NB4 (cell line): ENCODE data around the gene TCOF1.

Source experiments
- MYC ChIP-seq: IDR thresholded peaks from 2 replicates; pipeline ENCODE4 v1.6.1; 2011; ENCODE audit warnings: low read depth, low read length
- POLR2A ChIP-seq: IDR thresholded peaks from 2 replicates; pipeline ENCODE4 v1.6.1; 2011; ENCODE audit warnings: mild to moderate bottlenecking; ENCODE audit not compliant: insufficient read length; ENCODE audit errors: extremely low read depth
- TF ChIP-seq, protein P1 (sequence below): IDR thresholded peaks from one replicate; pipeline ENCODE4 v1.5.1; 2012; ENCODE audit warnings: low read depth, low read length
- TF ChIP-seq, protein P2 (sequence below): IDR thresholded peaks from 2 replicates; pipeline ENCODE4 v1.6.1; 2011; ENCODE audit warnings: low read depth, low read length

DNA sequence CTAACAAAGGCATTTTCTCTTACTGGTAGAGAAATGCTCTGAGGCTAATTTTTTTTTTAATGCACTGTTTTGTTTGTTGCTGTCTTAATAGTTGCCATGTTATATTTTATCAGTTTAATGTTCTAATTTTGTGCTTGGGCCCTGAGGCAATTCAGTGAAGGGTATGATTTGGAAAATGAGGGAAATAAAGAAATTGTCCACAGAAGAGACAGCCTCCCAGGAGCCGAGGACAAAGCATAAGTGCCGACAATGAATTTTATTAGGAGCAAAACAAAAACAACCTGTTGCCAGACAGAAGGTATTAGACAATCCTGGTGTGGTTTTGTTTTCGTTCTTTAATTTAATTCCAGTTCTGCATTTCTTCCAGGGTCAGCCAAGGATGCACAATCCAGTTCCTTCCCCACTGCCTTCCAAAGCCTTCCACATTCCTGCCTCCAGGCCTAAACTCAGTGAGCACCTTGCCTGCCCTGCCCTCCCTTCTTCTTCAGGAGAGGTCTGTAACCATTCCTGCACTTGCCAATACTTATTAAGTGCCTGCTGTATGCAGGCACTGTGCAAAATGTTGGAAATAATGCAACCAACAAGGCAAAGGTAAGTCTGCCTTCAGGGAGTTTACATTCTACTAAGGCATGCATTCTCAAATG is 4.3 kb upstream of the TCOF1 start:
- TF ChIP-seq, protein P1, sequence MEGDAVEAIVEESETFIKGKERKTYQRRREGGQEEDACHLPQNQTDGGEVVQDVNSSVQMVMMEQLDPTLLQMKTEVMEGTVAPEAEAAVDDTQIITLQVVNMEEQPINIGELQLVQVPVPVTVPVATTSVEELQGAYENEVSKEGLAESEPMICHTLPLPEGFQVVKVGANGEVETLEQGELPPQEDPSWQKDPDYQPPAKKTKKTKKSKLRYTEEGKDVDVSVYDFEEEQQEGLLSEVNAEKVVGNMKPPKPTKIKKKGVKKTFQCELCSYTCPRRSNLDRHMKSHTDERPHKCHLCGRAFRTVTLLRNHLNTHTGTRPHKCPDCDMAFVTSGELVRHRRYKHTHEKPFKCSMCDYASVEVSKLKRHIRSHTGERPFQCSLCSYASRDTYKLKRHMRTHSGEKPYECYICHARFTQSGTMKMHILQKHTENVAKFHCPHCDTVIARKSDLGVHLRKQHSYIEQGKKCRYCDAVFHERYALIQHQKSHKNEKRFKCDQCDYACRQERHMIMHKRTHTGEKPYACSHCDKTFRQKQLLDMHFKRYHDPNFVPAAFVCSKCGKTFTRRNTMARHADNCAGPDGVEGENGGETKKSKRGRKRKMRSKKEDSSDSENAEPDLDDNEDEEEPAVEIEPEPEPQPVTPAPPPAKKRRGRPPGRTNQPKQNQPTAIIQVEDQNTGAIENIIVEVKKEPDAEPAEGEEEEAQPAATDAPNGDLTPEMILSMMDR: no peak
- TF ChIP-seq POLR2A: no peak
- TF ChIP-seq MYC: no peak
- TF ChIP-seq, protein P2, sequence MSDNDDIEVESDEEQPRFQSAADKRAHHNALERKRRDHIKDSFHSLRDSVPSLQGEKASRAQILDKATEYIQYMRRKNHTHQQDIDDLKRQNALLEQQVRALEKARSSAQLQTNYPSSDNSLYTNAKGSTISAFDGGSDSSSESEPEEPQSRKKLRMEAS: no peak
